ENCODE measurements around the gene TPCN2. TPM values are rescaled to one million over a fixed set of nuclear protein-coding genes. Genes with fewer than 3 reads are reported as not detected.

The TPCN2 gene
- total RNA-seq, 1 experiment from 2014 or later, result 15.2 TPM

GRCh38 chr11:69064394-69064957, 15.7 kb downstream of the TPCN2 start (continued):
- TF ChIP-seq REST (IDR thresholded peaks at IDR 0.05; ENCODE audit: low read depth) (no peak), TCF7L2 (IDR thresholded peaks at IDR 0.05; ENCODE audit: borderline replicate concordance, extremely low read depth, insufficient read depth, insufficient read length) (no peak), ZNF274 (IDR thresholded peaks at IDR 0.05; ENCODE audit: low read depth, low read length) (no peak), ZFX (IDR thresholded peaks at IDR 0.05) (no peak), JUND (IDR thresholded peaks at IDR 0.05) (no peak), EGR1 (IDR thresholded peaks at IDR 0.05; ENCODE audit: low read depth) (no peak), CEBPB (IDR thresholded peaks at IDR 0.05; ENCODE audit: low read depth) (no peak), CTCF (IDR thresholded peaks at IDR 0.05 in 2 of 3, conservative IDR thresholded peaks at IDR 0.05 in 1 of 3; ENCODE audit: borderline replicate concordance in 1 of 3, insufficient read depth in 1 of 3, low read depth in 2 of 3, low read length in 2 of 3) (no peak), MAX (IDR thresholded peaks at IDR 0.05) (no peak)
